Small intestine (tissue), 7 donors: ENCODE data around the gene G0S2. TPM values are rescaled to one million over a fixed set of nuclear protein-coding genes. Genes with fewer than 3 reads are reported as not detected.

Experiments
- DNase-seq, 2 donors: peaks; one replicate each; pipeline versions ENCODE4 v3.0.0 to v3.0.0-alpha.2; 2013
- FAIRE-seq: peaks from 2 replicates; lab custom pipeline; 2012; peaks lifted over from hg19 to GRCh38; lab: Jason Lieb, UNC
- H3K27ac ChIP-seq, 3 donors: one replicate each; pipeline ENCODE4 v1.5.1; 2013; ENCODE audit warnings: low read length in 2 of 3, mild to moderate bottlenecking in 2 of 3, control low read depth in 1 of 3, inconsistent platforms in 1 of 3, low read depth in 1 of 3, moderate library complexity in 1 of 3
- H3K27me3 ChIP-seq, 3 donors: one replicate each; pipeline ENCODE4 v1.6.1; 2013; ENCODE audit warnings: low read length in 3 of 3, inconsistent platforms in 1 of 3; ENCODE audit not compliant: control insufficient read depth in 3 of 3, insufficient read depth in 3 of 3
- H3K36me3 ChIP-seq, 3 donors: one replicate each; pipeline ENCODE4 v1.6.1; 2013; ENCODE audit warnings: low read length in 3 of 3, inconsistent platforms in 1 of 3, low read depth in 1 of 3, mild to moderate bottlenecking in 1 of 3, moderate library complexity in 1 of 3; ENCODE audit not compliant: control insufficient read depth in 3 of 3, insufficient read depth in 2 of 3
- H3K4me1 ChIP-seq, 3 donors: one replicate each; pipeline ENCODE4 v1.6.1; 2013; ENCODE audit warnings: low read length in 2 of 3, inconsistent platforms in 1 of 3, low read depth in 1 of 3, mild to moderate bottlenecking in 1 of 3, moderate library complexity in 1 of 3; ENCODE audit not compliant: control insufficient read depth in 3 of 3, insufficient read depth in 2 of 3
- H3K4me3 ChIP-seq, 3 donors: one replicate each; pipeline ENCODE4 v1.5.1; 2013; ENCODE audit warnings: low read length in 3 of 3, control low read depth in 1 of 3, inconsistent platforms in 1 of 3, low read depth in 1 of 3, mild to moderate bottlenecking in 1 of 3, moderate library complexity in 1 of 3
- H3K9me3 ChIP-seq, 2 donors: one replicate each; pipeline ENCODE4 v1.6.1; 2013; ENCODE audit warnings: low read depth in 1 of 2, low read length in 1 of 2; ENCODE audit not compliant: control insufficient read depth in 2 of 2, insufficient read depth in 1 of 2
- WGBS, 3 donors: extraction: QIAGEN DNeasy Blood & Tissue Kit; methylation state at CpG; one replicate each; pipeline ENCODE4 v1.1.7; 2013; 5-methylcytosine and 5-hydroxymethylcytosine counted together
- polyA plus RNA-seq, 4 donors: library from polyadenylated mRNA; stranded (reverse) in 3 of 4; unstranded in 1 of 4; fragments of 200-250 nt in 3 of 4; fragments of 120-200 nt in 1 of 4; gene quantifications; one replicate each; pipeline versions ENCODE4 v1.2.1 to v1.2.3, GENCODE V29; 2013
- donor health status: healthy with polysubstance abuse.
- donor health status: control.
- donor health status: control.
- donor health status: Bipolar disorder and iron deficiency.
- donor health status: healthy.

The G0S2 gene
- polyA plus RNA-seq, 4 donors = 6.9 to 310 (median 75.8) TPM

DNA sequence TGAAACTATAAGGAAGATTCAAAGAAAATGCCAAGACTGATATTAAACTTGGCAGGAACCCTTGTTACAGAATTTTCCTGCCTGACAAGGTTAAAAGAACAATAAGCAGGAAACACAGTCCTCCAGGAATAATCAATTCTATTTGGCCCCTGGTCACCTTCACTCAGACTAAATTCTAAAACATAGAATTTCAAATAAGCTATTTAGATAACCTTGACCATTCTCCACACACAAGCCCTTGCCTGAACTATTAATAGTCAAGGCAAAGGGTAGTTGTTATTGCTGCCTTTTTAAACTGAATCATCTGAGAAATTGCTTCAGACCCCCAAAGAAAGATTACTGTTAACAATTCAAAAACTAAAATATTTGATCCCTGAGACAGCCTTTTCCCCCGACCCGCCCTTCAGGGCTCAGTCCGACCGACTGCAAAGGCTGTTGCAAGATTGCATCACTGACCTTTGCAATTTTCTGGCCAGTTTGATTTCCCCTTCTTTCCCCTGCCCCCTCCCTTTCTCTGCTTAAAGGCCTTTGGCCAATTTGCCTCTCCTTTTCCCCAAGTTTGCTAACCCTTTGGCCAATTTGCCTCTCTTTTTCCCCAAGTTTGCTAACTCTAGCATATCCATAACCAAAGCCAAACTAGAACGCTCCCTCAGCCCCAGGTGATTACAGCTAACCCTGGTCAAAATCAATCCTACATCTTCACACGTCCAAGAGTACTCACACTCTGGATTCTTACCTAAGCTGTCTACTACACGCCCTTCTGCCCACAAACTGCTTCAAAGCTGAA lies 1.4 kb upstream of the G0S2 start:
- 34 to 54% (median 38%) methylated on average over 7 of the region's 7 CpGs for WGBS, 3 donors
- no peak overlapping the region for H3K4me3 ChIP-seq
- peaks cover 0 to 5% of the 10 kb centered on the region in 2 donors for H3K9me3 ChIP-seq
- peaks cover 0 to 3% (median 0%) of the 10 kb centered on the region in 3 donors for H3K36me3 ChIP-seq
- H3K27ac ChIP-seq = peak overlapping the region in 2 of 3 donors; percentile 72 to 78
- peaks cover 10 to 20% (median 17%) of the 10 kb centered on the region in 3 donors for H3K4me1 ChIP-seq
- FAIRE-seq (no peak), DNase-seq (peak; percentile 35 to 41)
- no peaks in the 10 kb centered on the region for H3K27me3 ChIP-seq

DNA sequence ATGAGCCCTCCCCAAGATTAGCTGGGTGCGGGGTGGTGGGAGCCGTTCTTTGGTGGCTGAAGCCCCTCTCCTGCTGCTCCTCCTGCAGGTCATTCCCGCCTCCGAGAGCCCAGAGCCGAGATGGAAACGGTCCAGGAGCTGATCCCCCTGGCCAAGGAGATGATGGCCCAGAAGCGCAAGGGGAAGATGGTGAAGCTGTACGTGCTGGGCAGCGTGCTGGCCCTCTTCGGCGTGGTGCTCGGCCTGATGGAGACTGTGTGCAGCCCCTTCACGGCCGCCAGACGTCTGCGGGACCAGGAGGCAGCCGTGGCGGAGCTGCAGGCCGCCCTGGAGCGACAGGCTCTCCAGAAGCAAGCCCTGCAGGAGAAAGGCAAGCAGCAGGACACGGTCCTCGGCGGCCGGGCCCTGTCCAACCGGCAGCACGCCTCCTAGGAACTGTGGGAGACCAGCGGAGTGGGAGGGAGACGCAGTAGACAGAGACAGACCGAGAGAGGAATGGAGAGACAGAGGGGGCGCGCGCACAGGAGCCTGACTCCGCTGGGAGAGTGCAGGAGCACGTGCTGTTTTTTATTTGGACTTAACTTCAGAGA lies 448 bp downstream of the G0S2 start:
- Histone ChIP-seq H3K27me3 (no peaks in the 10 kb centered on the region), H3K9me3 (peaks cover 0 to 5% of the 10 kb centered on the region in 2 donors), H3K27ac (peak overlapping the region in 2 of 3 donors; percentile 16 to 69), H3K4me1 (peaks cover 9 to 20% (median 17%) of the 10 kb centered on the region in 3 donors), H3K4me3 (peak overlapping the region; percentile 32 to 67 (median 42)), H3K36me3 (peaks cover 0 to 3% (median 0%) of the 10 kb centered on the region in 3 donors)
- DNase-seq (peak in 1 of 2 donors; percentile 40), FAIRE-seq (no peak)
- 3 to 8% (median 4%) methylated on average over 28 to 34 of the region's 34 CpGs for WGBS, 3 donors

DNA sequence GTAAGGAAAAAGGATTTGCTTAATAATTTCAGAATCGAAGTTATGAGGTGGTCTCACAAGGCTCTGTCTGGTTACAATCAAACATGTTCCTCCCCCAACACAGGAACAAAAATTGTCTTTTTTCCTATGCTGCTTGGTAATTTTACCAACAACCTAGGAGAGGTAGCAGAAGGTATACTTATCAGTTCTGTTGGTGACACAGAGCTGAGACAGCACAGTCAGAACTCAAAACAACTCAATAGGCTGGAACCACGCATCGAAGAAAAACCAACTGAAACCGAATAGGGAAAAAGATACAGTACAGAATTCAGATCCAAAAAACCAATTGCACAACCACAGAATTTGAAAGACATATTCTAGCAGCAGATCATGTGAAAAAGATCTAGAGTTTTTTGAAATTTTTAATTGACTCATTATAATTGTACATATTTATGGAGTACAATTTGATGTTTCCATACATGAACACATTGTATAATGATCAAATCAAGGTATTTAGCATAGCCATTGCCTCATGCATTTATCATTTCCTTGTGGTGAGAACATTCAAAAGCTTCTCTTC lies 3.8 kb downstream of the G0S2 start:
- no peaks in the 10 kb centered on the region for H3K27me3 ChIP-seq
- peaks cover 0 to 3% (median 0%) of the 10 kb centered on the region in 3 donors for H3K36me3 ChIP-seq
- FAIRE-seq = no peak
- peaks cover 3 to 9% (median 9%) of the 10 kb centered on the region in 3 donors for H3K4me1 ChIP-seq
- H3K4me3 ChIP-seq = no peak overlapping the region
- no peak for DNase-seq
- no peak overlapping the region for H3K27ac ChIP-seq
- 82 to 94% (median 85%) methylated on average over 4 of the region's 4 CpGs for WGBS, 3 donors
- no peaks in the 10 kb centered on the region for H3K9me3 ChIP-seq

DNA sequence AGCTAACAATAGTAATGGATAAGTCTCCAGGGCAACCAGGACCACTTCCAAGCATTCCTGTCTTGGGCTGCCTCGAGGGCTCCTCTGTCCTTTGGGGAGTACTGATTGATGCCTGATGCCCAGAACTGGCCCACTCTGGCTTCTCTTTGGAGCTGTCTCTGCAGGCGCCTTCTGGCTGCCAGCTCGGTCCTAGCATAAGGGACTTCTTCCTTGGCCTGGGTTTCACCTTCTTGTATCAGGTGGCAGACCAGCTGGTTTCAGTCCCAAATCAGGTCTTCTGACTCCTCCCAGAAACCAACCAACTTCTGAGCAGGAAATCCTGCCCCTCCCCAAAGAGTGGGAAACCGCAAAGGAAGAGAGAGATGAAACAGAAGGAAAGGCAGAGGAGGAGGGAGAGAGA lies 10.6 kb downstream of the G0S2 start:
- H3K27me3 ChIP-seq = no peaks in the 10 kb centered on the region
- no peaks in the 10 kb centered on the region for H3K36me3 ChIP-seq
- H3K9me3 ChIP-seq = no peaks in the 10 kb centered on the region
- WGBS, 3 donors = 62 to 78% (median 72%) methylated on average over 4 of the region's 4 CpGs
- H3K4me1 ChIP-seq = peaks cover 0 to 3% (median 0%) of the 10 kb centered on the region in 3 donors
- FAIRE-seq = no peak
- H3K27ac ChIP-seq = no peak overlapping the region
- DNase-seq = no peak
- H3K4me3 ChIP-seq = no peak overlapping the region

DNA sequence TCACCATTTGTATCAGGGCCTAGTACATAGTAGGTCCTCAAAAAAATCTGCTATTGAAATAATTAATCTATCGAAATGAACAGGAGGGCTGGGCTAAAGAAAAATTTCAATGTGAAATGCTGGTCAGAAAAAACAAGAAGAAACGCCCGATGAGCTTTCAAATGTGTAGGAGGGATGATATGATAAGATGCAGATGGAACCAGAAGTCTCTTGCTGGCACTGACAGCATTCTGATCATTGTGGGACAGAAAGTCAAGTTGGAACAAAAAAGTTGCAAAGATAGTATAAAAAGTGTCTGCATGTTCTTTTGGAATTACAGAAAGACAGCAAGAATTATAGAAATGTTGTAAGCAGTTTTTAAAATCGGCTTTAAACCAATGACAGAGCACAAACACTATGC lies 11.1 kb downstream of the G0S2 start:
- H3K27me3 ChIP-seq = no peaks in the 10 kb centered on the region
- H3K4me1 ChIP-seq = peaks cover 0 to 3% (median 0%) of the 10 kb centered on the region in 3 donors
- DNase-seq = no peak
- 67 to 92% (median 90%) methylated on average over 4 of the region's 4 CpGs for WGBS, 3 donors
- FAIRE-seq = no peak
- H3K27ac ChIP-seq = no peak overlapping the region
- H3K36me3 ChIP-seq = no peaks in the 10 kb centered on the region
- no peak overlapping the region for H3K4me3 ChIP-seq
- no peaks in the 10 kb centered on the region for H3K9me3 ChIP-seq

DNA sequence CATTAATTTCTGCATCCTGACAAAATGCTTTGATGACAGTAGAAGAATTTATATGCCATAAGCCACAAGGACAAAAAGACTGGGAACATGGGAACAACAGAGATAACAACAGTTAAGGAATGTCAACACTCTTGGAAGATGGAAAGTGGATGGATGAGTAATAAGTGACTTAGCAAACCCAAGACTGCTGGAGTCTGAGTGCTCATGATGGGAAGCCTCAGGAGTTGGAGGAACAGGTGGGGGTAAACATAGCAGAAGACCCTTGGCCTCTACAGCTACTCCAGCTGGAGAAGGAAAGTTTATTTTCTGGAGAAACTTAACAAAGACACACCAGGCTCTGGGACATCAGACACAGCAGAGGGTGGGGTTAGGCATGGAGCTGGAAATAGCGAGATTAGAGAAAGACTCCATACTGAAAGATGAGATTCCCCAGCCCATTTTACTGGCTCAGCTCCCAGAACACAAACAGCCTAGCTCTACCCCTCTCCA lies 13.6 kb downstream of the G0S2 start:
- H3K36me3 ChIP-seq = no peaks in the 10 kb centered on the region
- no peaks in the 10 kb centered on the region for H3K27me3 ChIP-seq
- DNase-seq (no peak), FAIRE-seq (no peak)
- H3K27ac ChIP-seq = no peak overlapping the region
- peaks cover 0 to 3% (median 3%) of the 10 kb centered on the region in 3 donors for H3K4me1 ChIP-seq
- H3K9me3 ChIP-seq = no peaks in the 10 kb centered on the region
- no peak overlapping the region for H3K4me3 ChIP-seq
- WGBS, 3 donors = 74 to 90% (median 88%) methylated on average over 1 of the region's 1 CpG

DNA sequence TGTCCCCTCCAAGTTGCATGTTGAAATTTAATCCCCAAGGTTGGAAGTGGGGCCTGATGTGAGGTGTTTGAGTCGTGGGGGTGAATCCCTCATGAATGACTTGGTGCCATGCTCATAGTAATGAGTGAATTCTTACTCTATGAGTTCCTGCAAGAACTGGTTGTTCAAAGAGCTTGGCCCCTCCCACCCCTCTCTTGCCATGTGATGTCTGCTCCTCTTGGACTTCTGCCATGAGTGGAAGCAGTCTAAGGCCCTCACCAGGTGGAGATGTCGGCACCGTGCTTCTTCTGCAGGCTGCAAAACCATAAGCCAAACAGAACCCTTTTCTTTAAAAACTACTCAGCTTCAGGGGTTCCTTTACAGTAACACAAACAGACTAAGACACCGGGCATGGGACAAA lies 14.3 kb downstream of the G0S2 start:
- FAIRE-seq (no peak), DNase-seq (peak; percentile 48 to 63)
- 54 to 59% (median 57%) methylated on average over 4 of the region's 4 CpGs for WGBS, 3 donors
- Histone ChIP-seq H3K36me3 (no peaks in the 10 kb centered on the region), H3K4me1 (peaks cover 0 to 3% (median 3%) of the 10 kb centered on the region in 3 donors), H3K27me3 (no peaks in the 10 kb centered on the region), H3K27ac (no peak overlapping the region), H3K9me3 (no peaks in the 10 kb centered on the region), H3K4me3 (no peak overlapping the region)

DNA sequence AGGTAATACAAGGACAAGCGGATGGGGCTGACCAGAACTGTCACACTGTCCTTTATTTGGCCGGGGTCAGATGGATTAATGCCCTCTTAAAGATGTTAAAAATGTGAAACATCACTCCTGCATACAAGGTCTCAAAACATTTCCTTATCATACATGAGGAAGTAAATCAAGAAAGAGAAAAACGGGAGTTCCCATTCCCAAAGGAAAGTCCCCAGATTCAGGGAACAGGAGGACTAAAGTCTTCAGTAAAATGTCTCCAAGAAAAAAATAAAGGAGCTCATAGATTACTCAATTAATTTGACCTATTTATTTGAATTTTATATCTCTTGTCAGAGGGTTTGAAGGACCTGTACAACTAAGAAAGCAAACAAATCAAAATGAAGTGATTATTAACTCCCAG lies 16.0 kb downstream of the G0S2 start:
- Histone ChIP-seq H3K36me3 (no peaks in the 10 kb centered on the region), H3K9me3 (no peaks in the 10 kb centered on the region), H3K27me3 (no peaks in the 10 kb centered on the region), H3K4me3 (no peak overlapping the region), H3K27ac (peak overlapping the region in 1 of 3 donors; percentile 32), H3K4me1 (peaks cover 0 to 3% (median 3%) of the 10 kb centered on the region in 3 donors)
- WGBS, 3 donors = 51 to 61% (median 60%) methylated on average over 3 of the region's 3 CpGs
- DNase-seq (no peak), FAIRE-seq (no peak)
